HCT116 (cell line): ENCODE measurements around the gene TBR1. TPM values are rescaled to one million over a fixed set of nuclear protein-coding genes. Genes with fewer than 3 reads are reported as not detected.

Experiments
- ATAC-seq: fragments of 200-7000 bp; cut with Tn5 transposase; 2 replicates; pipeline ENCODE4 v1.9.1; 2020; ENCODE audit warnings: mild to moderate bottlenecking, moderate library complexity
- BruUV-seq: library from RNA; stranded (reverse); fragments of 400-500 nt; replicated peaks from 2 replicates; lab custom pipeline; 2021; lab: Mats Ljungman, UMichigan
- CTCF ChIA-PET: fragments of 300-600 bp; sonication (Branson Sonifier 250); formaldehyde crosslinking; loops from one replicate; lab custom pipeline; 2021; ENCODE audit warnings: antibody characterized with exemption; lab: Charles Lee
- POLR2A ChIA-PET: fragments of 300-600, 350-600 bp; sonication (Branson Sonifier 250); formaldehyde crosslinking; loops from one replicate; lab custom pipeline; 2021; ENCODE audit warnings: antibody characterized with exemption; lab: Charles Lee
- RAD21 ChIA-PET, 2 experiments: fragments of 300-600 bp; sonication (Branson Sonifier 250); formaldehyde crosslinking; loops; one replicate each; lab custom pipeline; 2023; ENCODE audit warnings: low total read pairs in 2 of 2; ENCODE audit not compliant: uncharacterized antibody in 2 of 2, unreplicated experiment in 2 of 2, low non-redundant PET in 1 of 2; lab: Charles Lee
- DNase-seq: peaks from one replicate; pipeline ENCODE4 v3.0.0-alpha.2; 2010; ENCODE audit warnings: low read depth, low spot score
- H2AFZ ChIP-seq: fragments of 200-600 bp; shearing (Covaris generic), sonication (generic); 2 replicates; pipeline ENCODE4 v1.6.1; 2017; ENCODE audit warnings: low read depth, mixed run types, mixed read lengths, antibody characterized with exemption, low read length; ENCODE audit not compliant: poor library complexity, severe bottlenecking
- H3K27ac ChIP-seq: 2 replicates; pipeline ENCODE4 v1.5.1; 2012; ENCODE audit warnings: low read depth, low read length
- H3K27me3 ChIP-seq: fragments of 200-600 bp; sonication (generic); 2 replicates; pipeline ENCODE4 v1.6.1; 2016; ENCODE audit warnings: mixed run types, low read length, mixed read lengths; ENCODE audit not compliant: insufficient read depth
- H3K36me3 ChIP-seq, 2 experiments: fragments of 200-500 bp in 1 of 2; fragments of 200-600 bp in 1 of 2; sonication (Bioruptor generic) in 1 of 2; sonication (generic) in 1 of 2; 2 replicates each; pipeline versions ENCODE4 v1.5.1 to v1.6.1; 2014 to 2016; ENCODE audit warnings: low read length in 2 of 2, inconsistent platforms in 1 of 2, mixed read lengths in 1 of 2, mixed run types in 1 of 2; ENCODE audit not compliant: insufficient read depth in 2 of 2, control insufficient read depth in 1 of 2
- H3K4me1 ChIP-seq, 2 experiments: fragments of 200-600 bp in 1 of 2; sonication (generic) in 1 of 2; 2 replicates each; pipeline versions ENCODE4 v1.5.1 to v1.6.1; 2012 to 2017; ENCODE audit warnings: low read length in 2 of 2, inconsistent platforms in 1 of 2, mild to moderate bottlenecking in 1 of 2, mixed read lengths in 1 of 2, mixed run types in 1 of 2, moderate library complexity in 1 of 2; ENCODE audit not compliant: insufficient read depth in 2 of 2, control insufficient read depth in 1 of 2
- H3K4me2 ChIP-seq: fragments of 200-600 bp; sonication (generic); 2 replicates; pipeline ENCODE4 v1.6.1; 2017; ENCODE audit warnings: mixed run types, low read length, mixed read lengths
- H3K4me3 ChIP-seq, 2 experiments: fragments of 200-600 bp in 1 of 2; sonication (generic) in 1 of 2; replicated peaks in 1 of 2; 2 replicates each; pipeline ENCODE4 v1.5.1; 2011 to 2016; ENCODE audit warnings: low read length in 2 of 2, control low read depth in 1 of 2, low read depth in 1 of 2, mild to moderate bottlenecking in 1 of 2, mixed read lengths in 1 of 2, mixed run types in 1 of 2
- H3K79me2 ChIP-seq: fragments of 200-600 bp; sonication (generic); 2 replicates; pipeline ENCODE4 v1.6.1; 2017; ENCODE audit warnings: mild to moderate bottlenecking, mixed run types, low read length, moderate library complexity, mixed read lengths; ENCODE audit not compliant: insufficient read depth
- H3K9ac ChIP-seq: fragments of 200-600 bp; sonication (generic); 2 replicates; pipeline ENCODE4 v1.6.1; 2016; ENCODE audit warnings: low read length, mixed read lengths
- H3K9me2 ChIP-seq: fragments of 200-600 bp; sonication (generic), shearing (Covaris generic); 2 replicates; pipeline ENCODE4 v1.6.1; 2017; ENCODE audit warnings: mixed run types, mild to moderate bottlenecking, moderate library complexity; ENCODE audit not compliant: insufficient read depth
- H3K9me3 ChIP-seq, 2 experiments: fragments of 200-500 bp in 1 of 2; fragments of 200-600 bp in 1 of 2; sonication (Bioruptor generic) in 1 of 2; sonication (generic) in 1 of 2; 2 replicates each; pipeline ENCODE4 v1.6.1; 2014 to 2017; ENCODE audit warnings: low read length in 2 of 2, mixed read lengths in 2 of 2, inconsistent platforms in 1 of 2, low read depth in 1 of 2, mild to moderate bottlenecking in 1 of 2, mixed run types in 1 of 2, moderate library complexity in 1 of 2; ENCODE audit not compliant: control insufficient read depth in 1 of 2, insufficient read depth in 1 of 2
- H4K20me1 ChIP-seq: fragments of 200-600 bp; sonication (generic), shearing (Covaris generic); 2 replicates; pipeline ENCODE4 v1.6.1; 2017; ENCODE audit warnings: mixed run types, mild to moderate bottlenecking, moderate library complexity; ENCODE audit not compliant: insufficient read depth
- ATF3 ChIP-seq: IDR thresholded peaks from 2 replicates; pipeline ENCODE4 v1.6.1; 2012
- CTCF ChIP-seq, 3 experiments: fragments of 200-600 bp in 1 of 3; sonication (generic) in 1 of 3; IDR thresholded peaks in 2 of 3; conservative IDR thresholded peaks in 1 of 3; 2 replicates each; pipeline ENCODE4 v1.5.1; 2012 to 2017; ENCODE audit warnings: low read depth in 2 of 3, low read length in 2 of 3, antibody characterized with exemption in 1 of 3, borderline replicate concordance in 1 of 3, control low read depth in 1 of 3, mild to moderate bottlenecking in 1 of 3, mixed read lengths in 1 of 3, mixed run types in 1 of 3, moderate library complexity in 1 of 3; ENCODE audit not compliant: insufficient read depth in 1 of 3
- ELF1 ChIP-seq: IDR thresholded peaks from 2 replicates; pipeline ENCODE4 v1.6.1; 2012; ENCODE audit warnings: low read depth, borderline replicate concordance
- EZH2phosphoT487 ChIP-seq: fragments of 200-600 bp; IDR thresholded peaks from 2 replicates; pipeline ENCODE4 v1.6.1; 2018; ENCODE audit warnings: antibody characterized with exemption, borderline replicate concordance
- FOSL1 ChIP-seq: IDR thresholded peaks from 2 replicates; pipeline ENCODE4 v1.6.1; 2012; ENCODE audit warnings: low read depth
- JUND ChIP-seq: IDR thresholded peaks from 2 replicates; pipeline ENCODE4 v1.6.1; 2012
- POLR2AphosphoS5 ChIP-seq: IDR thresholded peaks from 2 replicates; pipeline ENCODE4 v1.6.1; 2011; ENCODE audit warnings: mild to moderate bottlenecking, low read depth, low read length, moderate library complexity
- REST ChIP-seq: IDR thresholded peaks from 2 replicates; pipeline ENCODE4 v1.6.1; 2012; ENCODE audit warnings: low read depth
- SIN3A ChIP-seq: IDR thresholded peaks from 2 replicates; pipeline ENCODE4 v1.6.1; 2012; ENCODE audit warnings: low read depth
- SP1 ChIP-seq: IDR thresholded peaks from 2 replicates; pipeline ENCODE4 v1.6.1; 2012; ENCODE audit warnings: low read depth
- TCF7L2 ChIP-seq: IDR thresholded peaks from 2 replicates; pipeline ENCODE4 v1.7.0; 2011; ENCODE audit warnings: borderline replicate concordance, inconsistent platforms; ENCODE audit not compliant: insufficient read depth, insufficient read length; ENCODE audit errors: extremely low read depth
- YY1 ChIP-seq: IDR thresholded peaks from 2 replicates; pipeline ENCODE4 v1.6.1; 2011; ENCODE audit warnings: low read length, low read depth, moderate library complexity, mild to moderate bottlenecking; ENCODE audit not compliant: insufficient replicate concordance; ENCODE audit errors: extremely low read depth
- intact Hi-C: fragments of 100-400 bp; cut with micrococcal nuclease; formaldehyde crosslinking; loops from 2 replicates; pipeline ENCODE4 v1.10.0; 2022
- total RNA-seq: library from RNA; stranded (reverse); gene quantifications from one replicate; pipeline ENCODE4 v1.2.1, GENCODE V29; 2021; ENCODE audit not compliant: unreplicated experiment

TBR1 gene
- total RNA-seq, 1 experiment from 2014 or later = 0.17 TPM

- Histone ChIP-seq H3K79me2 (no peaks in the 10 kb centered on the region), H3K9ac (no peak overlapping the region), H3K4me3 (no peak overlapping the region), H3K4me1 (no peaks in the 10 kb centered on the region), H3K36me3 (no peaks in the 10 kb centered on the region)
- intact Hi-C loops = no loop called here
- no peak for TF ChIP-seq TCF7L2
- TF ChIP-seq ELF1 = no peak
- no peak for TF ChIP-seq YY1
- no peak for TF ChIP-seq REST
- TF ChIP-seq ATF3 = no peak
- TF ChIP-seq CTCF (IDR thresholded peaks at IDR 0.05 in 2 of 3, conservative IDR thresholded peaks at IDR 0.05 in 1 of 3; ENCODE audit: borderline replicate concordance in 1 of 3, insufficient read depth in 1 of 3, low read depth in 2 of 3, low read length in 2 of 3) = no peak
- no peak for TF ChIP-seq JUND
- TF ChIP-seq POLR2AphosphoS5 = no peak
- TF ChIP-seq SP1 = no peak
- no peak for TF ChIP-seq FOSL1
- no peak for TF ChIP-seq SIN3A
- TF ChIP-seq EZH2phosphoT487 = no peak
- TF ChIP-seq, all 23 proteins: peak for 0
- Histone ChIP-seq H2AFZ (no peak overlapping the region), H3K9me2 (no peaks in the 10 kb centered on the region), H3K4me2 (no peak overlapping the region), H3K27me3 (no peaks in the 10 kb centered on the region), H3K27ac (no peak overlapping the region), H3K9me3 (no peaks in the 10 kb centered on the region), H4K20me1 (no peaks in the 10 kb centered on the region)
- BruUV-seq = no TSS peak
- ChIA-PET CTCF (no interaction called here), POLR2A (no interaction called here), RAD21 (no interaction called here)
- no peak for DNase-seq
- ATAC-seq = no peak
Observed at GRCh38 chr2:161434118-161434517, 18.0 kb downstream of the TBR1 start.
